Sigmoid colon (tissue), 7 donors: ENCODE results near the gene ZNF100. TPM values are rescaled to one million over a fixed set of nuclear protein-coding genes. Genes with fewer than 3 reads are reported as not detected.

Source experiments
- DNase-seq: peaks from one replicate; pipeline ENCODE4 v3.0.0-alpha.2; 2019
- H3K27ac ChIP-seq, 4 donors: fragments of 200-600 bp; sonication (generic); one replicate each; pipeline ENCODE4 v1.5.1; 2016 to 2019; ENCODE audit warnings: mild to moderate bottlenecking in 1 of 4
- H3K27me3 ChIP-seq, 3 donors: fragments of 200-600 bp; sonication (generic); one replicate each; pipeline ENCODE4 v1.5.1; 2019; ENCODE audit warnings: mild to moderate bottlenecking in 1 of 3
- H3K36me3 ChIP-seq, 4 donors: fragments of 200-600 bp; sonication (generic); one replicate each; pipeline ENCODE4 v1.5.1; 2016 to 2019
- H3K4me1 ChIP-seq, 4 donors: fragments of 200-600 bp; sonication (generic); one replicate each; pipeline ENCODE4 v1.5.1; 2017 to 2019
- H3K4me3 ChIP-seq, 4 donors: fragments of 200-600 bp; sonication (generic); one replicate each; pipeline ENCODE4 v1.5.1; 2017 to 2019; ENCODE audit warnings: mild to moderate bottlenecking in 2 of 4, moderate library complexity in 1 of 4
- H3K9me3 ChIP-seq, 4 donors: fragments of 200-600 bp in 3 of 4; sonication (generic) in 3 of 4; one replicate each; pipeline versions ENCODE4 v1.5.1 to v1.6.1; 2013 to 2019
- CTCF ChIP-seq, 4 experiments: fragments of 450-650 bp in 3 of 4; fragments of 200-600 bp in 1 of 4; IDR thresholded peaks; one replicate each; pipeline ENCODE4 v1.5.1; 2016 to 2019; ENCODE audit warnings: antibody characterized with exemption in 4 of 4, mild to moderate bottlenecking in 3 of 4, moderate library complexity in 2 of 4
- EP300 ChIP-seq, 4 donors: sonication (generic); formaldehyde crosslinking; IDR thresholded peaks; one replicate each; pipeline ENCODE4 v1.6.1; 2017; ENCODE audit warnings: antibody characterized with exemption in 4 of 4
- POLR2A ChIP-seq, 2 donors: fragments of 450-650 bp; IDR thresholded peaks; one replicate each; pipeline ENCODE4 v1.6.1; 2016; ENCODE audit warnings: antibody characterized with exemption in 2 of 2, mild to moderate bottlenecking in 2 of 2, moderate library complexity in 2 of 2
- POLR2AphosphoS5 ChIP-seq, 4 donors: sonication (generic); formaldehyde crosslinking; IDR thresholded peaks; one replicate each; pipeline ENCODE4 v1.6.1; 2017; ENCODE audit warnings: antibody characterized with exemption in 4 of 4
- WGBS, 2 donors: extraction: QIAGEN DNeasy Blood & Tissue Kit; methylation state at CpG; one replicate each; pipeline ENCODE4 v1.1.7; 2013; 5-methylcytosine and 5-hydroxymethylcytosine counted together
- intact Hi-C: fragments of 100-400 bp; cut with DNase I; formaldehyde crosslinking; loops from one replicate; pipeline ENCODE4 v1.15.1; 2023
- polyA plus RNA-seq, 3 donors: library from polyadenylated mRNA; stranded (reverse); fragments of 200-250 nt; gene quantifications; one replicate each; pipeline ENCODE4 v1.2.3, GENCODE V29; 2013
- total RNA-seq, 4 donors: library from RNA; depleted of rRNA; stranded (reverse); fragments of >200 nt; gene quantifications; one replicate each; pipeline ENCODE4 v1.1.0, GENCODE V29; 2016
- donor health status: healthy with polysubstance abuse.
- donor health status: Bipolar disorder and iron deficiency.
- donor health status: healthy.

The ZNF100 gene
- total and polyA plus RNA-seq, 7 donors: 1.2 to 8.4 (median 4.0) TPM

GRCh38 chr19:21693399-21693798 is 74.0 kb downstream of the ZNF100 start:
- DNase-seq: no peak
- Histone ChIP-seq H3K4me3 (no peak overlapping the region), H3K27me3 (no peaks in the 10 kb centered on the region), H3K9me3 (peaks cover 0 to 3% (median 0%) of the 10 kb centered on the region in 4 donors), H3K4me1 (peaks cover 0 to 22% (median 9%) of the 10 kb centered on the region in 4 donors), H3K27ac (no peak overlapping the region), H3K36me3 (no peaks in the 10 kb centered on the region)
- no peak for TF ChIP-seq EP300 (IDR thresholded peaks at IDR 0.05)
- no peak for TF ChIP-seq CTCF (IDR thresholded peaks at IDR 0.05)
- no peak for TF ChIP-seq POLR2A (IDR thresholded peaks at IDR 0.05)
- no peak for TF ChIP-seq POLR2AphosphoS5 (IDR thresholded peaks at IDR 0.05)
- intact Hi-C loops: loop anchor here (10.0 kb wide), 1 partner anchor 109 kb away; no protein-coding TSS in a partner anchor
- 91 to 98% methylated on average over 1 of the region's 1 CpG for WGBS, 2 donors

GRCh38 chr19:21691661-21692060 is 75.7 kb downstream of the ZNF100 start:
- 47 to 50% methylated on average over 1 of the region's 1 CpG for WGBS, 2 donors
- Histone ChIP-seq H3K4me3 (no peak overlapping the region), H3K4me1 (peaks cover 0 to 22% (median 9%) of the 10 kb centered on the region in 4 donors), H3K9me3 (peaks cover 0 to 3% (median 0%) of the 10 kb centered on the region in 4 donors), H3K27me3 (no peaks in the 10 kb centered on the region), H3K27ac (no peak overlapping the region), H3K36me3 (no peaks in the 10 kb centered on the region)
- TF ChIP-seq POLR2A (IDR thresholded peaks at IDR 0.05) (no peak), POLR2AphosphoS5 (IDR thresholded peaks at IDR 0.05) (no peak), EP300 (IDR thresholded peaks at IDR 0.05) (no peak), CTCF (IDR thresholded peaks at IDR 0.05) (no peak)
- intact Hi-C loops: loop anchor here (10.0 kb wide), 1 partner anchor 107 kb away; no protein-coding TSS in a partner anchor
- no peak for DNase-seq

GRCh38 chr19:21688464-21688863 is 78.9 kb downstream of the ZNF100 start:
- WGBS, 2 donors: 73 to 84% methylated on average over 3 of the region's 3 CpGs
- H3K27me3 ChIP-seq: no peaks in the 10 kb centered on the region
- H3K27ac ChIP-seq: no peak overlapping the region
- H3K9me3 ChIP-seq: peaks cover 0 to 3% (median 0%) of the 10 kb centered on the region in 4 donors
- no peaks in the 10 kb centered on the region for H3K36me3 ChIP-seq
- TF ChIP-seq POLR2A (IDR thresholded peaks at IDR 0.05): no peak
- no peak for TF ChIP-seq EP300 (IDR thresholded peaks at IDR 0.05)
- no peak for TF ChIP-seq POLR2AphosphoS5 (IDR thresholded peaks at IDR 0.05)
- no peak for TF ChIP-seq CTCF (IDR thresholded peaks at IDR 0.05)
- no peak for DNase-seq
- no peak overlapping the region for H3K4me3 ChIP-seq
- intact Hi-C loops: no loop called here
- peaks cover 0 to 15% (median 4%) of the 10 kb centered on the region in 4 donors for H3K4me1 ChIP-seq

GRCh38 chr19:21680671-21681070 is 86.7 kb downstream of the ZNF100 start:
- DNase-seq: no peak
- Histone ChIP-seq H3K4me1 (no peaks in the 10 kb centered on the region), H3K4me3 (no peak overlapping the region), H3K9me3 (peaks cover 0 to 3% (median 0%) of the 10 kb centered on the region in 4 donors), H3K36me3 (no peaks in the 10 kb centered on the region), H3K27ac (no peak overlapping the region), H3K27me3 (no peaks in the 10 kb centered on the region)
- TF ChIP-seq CTCF (IDR thresholded peaks at IDR 0.05): no peak
- TF ChIP-seq POLR2AphosphoS5 (IDR thresholded peaks at IDR 0.05): no peak
- no peak for TF ChIP-seq POLR2A (IDR thresholded peaks at IDR 0.05)
- TF ChIP-seq EP300 (IDR thresholded peaks at IDR 0.05): no peak
- intact Hi-C loops: no loop called here
- WGBS, 2 donors: 50 to 54% methylated on average over 3 of the region's 3 CpGs

- no peak overlapping the region for H3K27ac ChIP-seq
- DNase-seq: no peak
- H3K9me3 ChIP-seq: peaks cover 0 to 3% (median 0%) of the 10 kb centered on the region in 4 donors
- H3K4me1 ChIP-seq: no peaks in the 10 kb centered on the region
- no peak overlapping the region for H3K4me3 ChIP-seq
- no peaks in the 10 kb centered on the region for H3K27me3 ChIP-seq
- H3K36me3 ChIP-seq: no peaks in the 10 kb centered on the region
- no peak for TF ChIP-seq CTCF (IDR thresholded peaks at IDR 0.05)
- no peak for TF ChIP-seq POLR2AphosphoS5 (IDR thresholded peaks at IDR 0.05)
- intact Hi-C loops: no loop called here
- WGBS, 2 donors: 81 to 82% methylated on average over 5 of the region's 5 CpGs
Measured at GRCh38 chr19:21680026-21680425, 87.4 kb downstream of the ZNF100 start.
